HG03025 (cell line): ENCODE measurements around the gene NCOA1.

Source experiments
- ATAC-seq: cut with Tn5 transposase; IDR thresholded peaks from one replicate; pipeline ENCODE4 v1.9.1; 2021; ENCODE audit warnings: mild to moderate bottlenecking, moderate library complexity; ENCODE audit not compliant: unreplicated experiment, low FRiP score

The NCOA1 gene

GRCh38 chr2:24814516-24814915 is 323.5 kb downstream of the NCOA1 start:
- ATAC-seq, result no peak

- ATAC-seq, result no peak
Measured at GRCh38 chr2:24815171-24815570, 324.1 kb downstream of the NCOA1 start.

GRCh38 chr2:24816404-24816803 is 325.4 kb downstream of the NCOA1 start:
- no peak for ATAC-seq

GRCh38 chr2:24816884-24817283 is 325.8 kb downstream of the NCOA1 start:
- no peak for ATAC-seq

- ATAC-seq, result no peak
Measured at GRCh38 chr2:24818721-24819167, 327.7 kb downstream of the NCOA1 start.

- no peak for ATAC-seq
Measured at GRCh38 chr2:24819442-24820174, 328.6 kb downstream of the NCOA1 start.

GRCh38 chr2:24820175-24820513 is 329.1 kb downstream of the NCOA1 start:
- no peak for ATAC-seq
